Measurements from ENCODE around the gene NELL1. TPM values are rescaled to one million over a fixed set of nuclear protein-coding genes. Genes with fewer than 3 reads are reported as not detected.
"Not testable (repeated sequence)": the region's sequence is repeated elsewhere in the genome, so short reads cannot be mapped to it uniquely, and the experiment has no call there.

The NELL1 gene
- total RNA-seq, 1 experiment from 2014 or later: not detected

GRCh38 chr11:21190181-21190580, 520.8 kb downstream of the NELL1 start:
- no peak for DNase-seq (ENCODE audit: low spot score)

- DNase-seq (ENCODE audit: low spot score): no peak
Observed at GRCh38 chr11:21195995-21196394, 526.6 kb downstream of the NELL1 start.

DNA sequence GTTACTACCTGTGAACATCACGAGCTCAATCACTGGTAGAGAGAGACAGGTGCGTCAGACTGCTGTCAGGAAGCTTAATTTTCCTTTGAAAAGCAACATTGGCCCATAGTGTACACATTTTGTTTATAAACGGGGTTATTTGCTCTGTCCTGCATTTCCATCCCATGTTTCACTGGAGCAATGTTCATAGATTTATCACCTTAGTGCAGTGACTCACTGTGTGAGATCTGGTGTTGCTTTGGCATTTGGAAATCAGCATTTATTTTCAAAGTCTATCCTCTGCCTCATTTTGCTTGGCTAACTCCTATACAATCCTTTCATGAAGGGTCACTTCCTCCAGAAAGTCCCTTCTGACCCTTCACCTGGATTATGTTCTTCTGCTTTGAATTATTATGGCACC, 529.1 kb downstream of the NELL1 start:
- no peak for DNase-seq (ENCODE audit: low spot score)

DNA sequence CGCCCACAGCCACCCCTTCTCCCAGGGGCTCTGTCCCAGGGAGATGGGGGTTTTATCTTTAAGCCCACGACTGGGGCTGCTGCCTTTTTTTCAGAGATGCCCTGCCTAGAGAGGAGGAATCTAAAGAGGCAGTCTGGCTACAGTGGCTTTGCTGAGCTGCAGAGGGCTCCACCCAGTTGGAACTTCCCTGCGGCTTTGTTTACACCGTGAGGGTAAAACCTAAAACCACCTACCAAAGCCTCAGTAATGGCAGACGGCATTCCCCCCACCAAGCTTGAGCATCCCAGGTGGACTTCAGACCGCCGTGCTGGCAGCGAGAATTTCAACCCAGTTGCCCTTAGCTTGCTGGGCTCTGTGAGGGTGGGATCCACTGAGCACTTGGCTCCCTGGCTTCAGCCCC, 535.8 kb downstream of the NELL1 start:
- no peak for DNase-seq (ENCODE audit: low spot score)

GRCh38 chr11:21225860-21226259, 556.5 kb downstream of the NELL1 start:
- no peak for DNase-seq (ENCODE audit: low spot score)

DNA sequence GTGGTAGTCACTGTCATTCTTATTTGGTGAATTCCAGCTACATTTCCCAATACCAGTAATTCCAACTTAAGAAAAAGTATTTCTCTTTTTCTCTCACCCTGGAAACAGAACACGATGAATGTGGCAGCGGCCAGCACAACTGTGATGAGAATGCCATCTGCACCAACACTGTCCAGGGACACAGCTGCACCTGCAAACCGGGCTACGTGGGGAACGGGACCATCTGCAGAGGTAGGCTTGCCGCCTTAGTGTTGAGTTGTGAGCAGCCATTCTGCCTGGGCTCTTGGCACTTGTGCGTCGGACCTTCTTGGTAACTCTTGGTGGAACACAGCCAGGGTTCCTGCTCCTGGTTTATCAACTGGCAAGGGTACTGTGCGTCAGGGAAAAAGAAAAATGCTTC, 559.8 kb downstream of the NELL1 start:
- no peak for DNase-seq (ENCODE audit: low spot score)

DNA sequence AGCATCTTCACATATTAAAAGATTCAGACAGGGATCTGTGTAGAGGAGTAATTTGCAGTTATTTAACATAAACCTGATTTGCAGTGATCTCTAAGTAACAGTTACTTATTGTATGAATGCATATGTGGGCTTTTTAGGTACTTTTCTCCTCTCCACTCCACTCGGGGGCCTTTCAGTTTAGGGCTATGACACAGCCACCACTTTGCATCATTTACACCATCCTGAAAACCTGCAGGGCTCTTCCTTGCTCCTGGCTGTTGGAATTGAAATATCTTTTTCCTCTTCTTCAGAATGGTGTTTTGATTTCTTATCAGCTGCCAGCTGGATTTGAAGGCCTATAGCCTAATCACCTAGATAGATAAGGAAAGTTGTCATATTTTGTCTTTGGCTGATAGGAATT, 580.8 kb downstream of the NELL1 start:
- DNase-seq (ENCODE audit: low spot score): no peak

- DNase-seq (ENCODE audit: low spot score): no peak
Observed at GRCh38 chr11:21254055-21254454, 584.7 kb downstream of the NELL1 start.

DNA sequence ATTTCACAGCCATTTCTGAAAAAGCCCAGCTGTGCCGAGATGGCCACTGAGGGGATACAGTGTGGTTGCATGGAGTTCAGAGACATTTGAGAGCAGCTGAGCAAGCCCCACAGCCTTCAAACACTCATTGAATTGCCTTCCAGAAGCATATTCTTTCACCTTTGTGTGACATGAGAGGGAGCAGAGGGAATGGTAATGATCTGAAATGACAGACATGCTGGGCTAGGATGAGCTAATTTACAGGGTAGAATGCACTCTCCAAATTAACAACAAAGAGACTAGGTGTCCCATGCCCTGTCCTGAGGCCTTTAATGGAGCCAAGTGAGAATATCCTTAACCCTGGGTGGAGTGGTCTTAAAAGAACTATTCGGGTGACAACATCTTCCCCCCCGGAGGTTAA, 585.4 kb downstream of the NELL1 start:
- no peak for DNase-seq (ENCODE audit: low spot score)

GRCh38 chr11:21257461-21257860, 588.1 kb downstream of the NELL1 start:
- no peak for DNase-seq (ENCODE audit: low spot score)

DNA sequence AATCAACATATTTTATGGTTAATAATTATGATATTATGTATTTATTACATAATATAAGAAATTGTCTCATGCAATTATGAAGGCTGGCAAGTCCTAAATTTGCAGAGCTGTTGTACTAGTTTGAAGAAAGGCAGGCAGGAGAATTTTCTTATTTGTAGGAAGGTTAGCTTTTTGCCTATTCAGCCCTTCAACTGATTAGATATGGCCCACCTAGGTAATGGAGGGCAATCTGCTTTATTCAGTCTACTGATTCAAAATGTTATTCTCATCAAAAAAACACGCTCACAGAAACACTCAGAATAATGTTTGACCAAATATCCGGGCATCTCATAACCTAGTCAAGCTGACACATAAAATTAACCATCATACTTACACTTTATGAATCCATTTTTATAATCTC, 589.0 kb downstream of the NELL1 start:
- DNase-seq (ENCODE audit: low spot score): no peak

DNA sequence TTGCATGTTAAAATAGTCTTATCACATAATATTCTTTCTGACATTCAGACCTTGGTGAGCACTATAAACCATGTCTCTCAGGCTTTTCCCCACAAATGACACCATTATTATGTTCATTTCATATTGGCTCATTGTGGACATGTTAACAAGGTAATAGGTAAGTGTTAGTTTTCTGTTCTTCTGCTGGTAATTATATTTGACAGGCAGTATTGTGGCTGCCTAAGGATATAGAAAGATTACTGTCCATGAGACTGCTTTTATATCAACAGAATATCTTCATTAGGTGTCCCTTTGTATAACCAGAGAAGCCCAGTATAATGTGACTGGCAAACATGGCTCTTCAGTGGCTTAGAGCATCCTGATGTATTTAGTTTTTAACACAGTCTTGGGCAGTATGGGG, 590.7 kb downstream of the NELL1 start:
- DNase-seq (ENCODE audit: low spot score): no peak

- DNase-seq (ENCODE audit: low spot score): no peak
Observed at GRCh38 chr11:21262992-21263391, 593.6 kb downstream of the NELL1 start.

GRCh38 chr11:21264125-21264524, 594.7 kb downstream of the NELL1 start:
- DNase-seq (ENCODE audit: low spot score): no peak

- DNase-seq (ENCODE audit: low spot score): no peak
Observed at GRCh38 chr11:21268036-21268435, 598.6 kb downstream of the NELL1 start.

DNA sequence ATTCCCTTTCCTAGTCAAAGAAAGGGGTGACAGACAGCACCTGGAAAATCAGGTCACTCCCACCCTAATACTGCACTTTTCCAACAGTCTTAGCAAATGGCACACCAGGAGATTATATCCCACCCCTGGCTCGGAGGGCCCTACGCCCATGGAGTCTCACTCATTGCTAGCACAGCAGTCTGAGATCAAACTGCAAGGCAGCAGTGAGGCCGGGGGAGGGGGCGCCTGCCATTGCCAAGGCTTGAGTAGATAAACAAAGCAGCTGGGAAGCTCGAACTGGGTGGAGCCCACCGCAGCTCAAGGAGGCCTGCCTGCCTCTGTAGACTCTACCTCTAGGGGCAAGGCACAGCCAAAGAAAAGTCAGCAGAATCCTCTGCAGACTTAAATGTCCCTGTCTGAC, 602.8 kb downstream of the NELL1 start:
- not testable (repeated sequence) for DNase-seq (ENCODE audit: low spot score)

DNA sequence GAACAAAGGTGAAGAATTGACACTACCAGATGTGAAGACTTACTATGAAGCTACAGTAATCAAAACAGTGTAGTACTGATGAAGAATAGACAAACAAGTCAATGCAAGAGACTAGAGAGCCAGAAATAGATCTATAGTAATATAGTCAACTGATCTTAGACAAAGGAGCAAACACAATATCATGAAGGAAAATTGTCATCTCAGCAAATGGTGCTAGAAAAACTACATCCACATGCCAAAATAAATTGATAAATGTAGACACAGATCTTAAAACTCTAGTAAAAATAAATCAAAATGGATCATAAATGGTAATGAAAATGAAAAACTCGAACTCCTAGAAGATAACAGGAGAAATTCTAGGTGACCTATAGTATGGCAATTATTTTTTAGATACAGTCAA, 609.5 kb downstream of the NELL1 start:
- no peak for DNase-seq (ENCODE audit: low spot score)

GRCh38 chr11:21285104-21285503, 615.7 kb downstream of the NELL1 start:
- no peak for DNase-seq (ENCODE audit: low spot score)

- peak; percentile 7 for DNase-seq (ENCODE audit: low spot score)
Observed at GRCh38 chr11:21289686-21290085, 620.3 kb downstream of the NELL1 start.

GRCh38 chr11:21295508-21295907, 626.1 kb downstream of the NELL1 start:
- DNase-seq (ENCODE audit: low spot score): no peak

- DNase-seq (ENCODE audit: low spot score): no peak
Observed at GRCh38 chr11:21301981-21302380, 632.6 kb downstream of the NELL1 start.

DNA sequence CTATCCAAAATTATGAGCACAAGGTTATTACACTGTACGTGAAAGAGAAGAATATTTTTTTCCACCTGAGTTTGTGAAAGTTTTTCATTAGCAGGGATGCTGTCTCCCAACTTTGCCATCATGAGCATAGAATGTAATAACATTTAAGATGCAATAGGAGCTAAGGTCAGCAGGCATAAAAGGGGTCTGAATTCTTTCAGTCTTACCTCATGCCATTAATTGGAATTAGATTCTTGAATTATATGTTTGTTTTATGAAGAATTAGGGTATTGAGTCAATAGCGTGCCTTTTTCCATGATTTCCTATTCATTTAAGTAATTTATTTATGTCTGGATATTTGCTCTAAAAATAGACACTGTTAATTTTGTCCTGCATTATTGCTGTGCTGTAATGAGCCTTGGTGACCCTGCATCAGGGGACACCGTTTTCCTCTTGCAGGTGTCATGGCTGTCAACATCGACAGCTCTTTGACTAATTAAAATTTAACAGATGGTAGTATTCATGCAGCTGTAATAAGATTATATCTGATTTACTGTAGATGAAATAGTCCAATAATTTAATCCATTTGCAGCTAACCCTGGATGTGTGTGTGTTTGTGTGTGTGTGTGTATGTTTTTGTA, 637.5 kb downstream of the NELL1 start:
- DNase-seq (ENCODE audit: low spot score): no peak

DNA sequence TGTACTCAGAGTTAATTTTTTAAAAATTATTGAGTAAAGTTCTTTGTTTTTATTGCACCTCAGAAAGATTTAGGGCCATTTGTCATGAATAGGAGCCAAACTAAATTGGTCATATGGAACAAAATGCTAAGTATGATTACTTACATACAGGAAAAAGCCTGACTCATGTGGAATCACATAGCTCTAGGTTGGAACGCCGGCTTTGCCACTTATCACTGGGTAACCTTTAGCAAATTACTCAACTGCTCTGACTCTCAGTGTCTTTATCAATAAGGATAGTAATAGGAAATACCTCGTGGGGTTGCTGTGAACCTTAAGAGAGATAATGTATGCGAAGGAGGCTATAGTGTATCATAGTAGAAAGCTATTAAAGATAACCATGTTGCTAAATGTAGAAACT, 638.5 kb downstream of the NELL1 start:
- DNase-seq (ENCODE audit: low spot score): no peak

- no peak for DNase-seq (ENCODE audit: low spot score)
Observed at GRCh38 chr11:21316591-21316990, 647.2 kb downstream of the NELL1 start.
